ENCODE results near the gene CUBN. TPM values are rescaled to one million over a fixed set of nuclear protein-coding genes. Genes with fewer than 3 reads are reported as not detected.

The CUBN gene
- total and polyA plus RNA-seq, 9 of the 15 experiments (the other 6 are each of a cell fraction or from before 2014, with no cell fraction given): 0.04 to 0.33 (median 0.09) TPM

DNA sequence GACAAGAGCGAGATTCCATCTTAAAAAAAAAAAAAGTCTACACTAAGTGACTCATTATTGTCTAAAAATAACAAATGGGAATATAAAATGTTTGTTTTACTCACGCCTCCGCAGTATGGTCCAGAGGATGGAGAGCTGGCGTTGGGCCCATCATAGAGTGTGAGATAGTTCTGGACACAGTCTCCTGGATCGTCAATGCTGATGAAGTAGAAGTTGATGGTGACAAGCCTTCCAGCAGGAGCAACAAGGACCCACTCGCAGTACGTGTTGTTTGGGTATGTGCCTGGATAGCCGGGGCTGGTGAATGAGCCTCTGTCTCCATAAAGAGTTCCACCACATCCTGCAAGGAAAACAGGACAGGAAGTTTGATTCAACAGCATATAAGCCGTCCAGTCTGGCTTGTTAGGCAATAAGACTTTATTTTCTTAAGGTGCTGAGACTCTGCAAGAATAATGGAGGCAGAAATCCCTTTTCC is 300.9 kb downstream of the CUBN start:
- Histone ChIP-seq H3K36me3 (ENCODE audit: control insufficient read depth, insufficient read depth, low read length) (no peaks in the 10 kb centered on the region), H3K9me1 (ENCODE audit: control insufficient read depth, insufficient read depth, low read length) (no peaks in the 10 kb centered on the region), H4K20me1 (replicated peaks; ENCODE audit: control insufficient read depth, insufficient read depth, low read length) (no peaks in the 10 kb centered on the region), H3K9me3 (replicated peaks; ENCODE audit: control insufficient read depth, insufficient read depth, low read depth, low read length) (no peaks in the 10 kb centered on the region), H3K4me1 (replicated peaks in 1 of 2; ENCODE audit: control insufficient read depth in 2 of 2, insufficient read depth in 2 of 2, low read length in 2 of 2) (no peaks in the 10 kb centered on the region; a peak in 1 of 5 replicates), H2AFZ (ENCODE audit: low read depth, low read length) (peak overlapping the region; percentile 42; the same call in 1 of the 2 replicates), H3K27ac (ENCODE audit: extremely low read depth, low read depth, low read length) (no peak overlapping the region), H3K27me3 (ENCODE audit: control insufficient read depth in 2 of 2, insufficient read depth in 2 of 2, low read length in 2 of 2) (no peaks in the 10 kb centered on the region; a peak in 1 of 5 replicates), H3K4me2 (ENCODE audit: insufficient read depth, low read length) (no peak overlapping the region), H3K79me2 (ENCODE audit: control insufficient read depth, insufficient read depth, low read length) (no peaks in the 10 kb centered on the region), H3K9ac (ENCODE audit: insufficient read depth in 1 of 2, low read depth in 2 of 2, low read length in 2 of 2) (no peak overlapping the region), H3K4me3 (no peak overlapping the region)
- CTCF ChIA-PET (ENCODE audit: low intra/inter-chr PET ratio): interaction anchor here (0.6 to 2.9 kb wide), 3 partner anchors 430 to 777 kb away, joined by 3 to 16 read pairs (median 4); no protein-coding TSS in a partner anchor
- BruUV-seq (replicated peaks): no TSS peak
- POLR2A ChIA-PET: interaction anchor here (0.6 to 0.7 kb wide), 2 partner anchors 79 to 815 kb away, joined by 3 read pairs; partner anchors contain the start of gene STAM
- FAIRE-seq (no peak), DNase-seq (ENCODE audit: extremely low read depth in 1 of 4, low spot score in 3 of 4) (peak in 1 of 4 experiments; percentile 12), ATAC-seq (no peak; the same call in 2 of the 3 replicates)
- intact Hi-C loops (cut with micrococcal nuclease): loop anchor here (5.0 kb wide), 1 partner anchor 429 kb away; no protein-coding TSS in a partner anchor
- 52% methylated on average over 8 of the region's 9 CpGs for WGBS (ENCODE audit: insufficient coverage, low coverage, missing lambda C conversion rate)
- in situ Hi-C loops (cut with MboI): loop anchor here (25.0 kb wide), 4 partner anchors 659 to 1409 kb away; no protein-coding TSS in a partner anchor
- no peak for TF ChIP-seq CBFA2T3 (IDR thresholded peaks at IDR 0.05)
- 0 out of 2 replicates have a peak, but pooled peaks have one; percentile 22 for TF ChIP-seq FOSL1 (tag; conservative IDR thresholded peaks at IDR 0.05)
- TF ChIP-seq EGR1 (conservative IDR thresholded peaks at IDR 0.05): peak; percentile 36
- TF ChIP-seq, protein P1, sequence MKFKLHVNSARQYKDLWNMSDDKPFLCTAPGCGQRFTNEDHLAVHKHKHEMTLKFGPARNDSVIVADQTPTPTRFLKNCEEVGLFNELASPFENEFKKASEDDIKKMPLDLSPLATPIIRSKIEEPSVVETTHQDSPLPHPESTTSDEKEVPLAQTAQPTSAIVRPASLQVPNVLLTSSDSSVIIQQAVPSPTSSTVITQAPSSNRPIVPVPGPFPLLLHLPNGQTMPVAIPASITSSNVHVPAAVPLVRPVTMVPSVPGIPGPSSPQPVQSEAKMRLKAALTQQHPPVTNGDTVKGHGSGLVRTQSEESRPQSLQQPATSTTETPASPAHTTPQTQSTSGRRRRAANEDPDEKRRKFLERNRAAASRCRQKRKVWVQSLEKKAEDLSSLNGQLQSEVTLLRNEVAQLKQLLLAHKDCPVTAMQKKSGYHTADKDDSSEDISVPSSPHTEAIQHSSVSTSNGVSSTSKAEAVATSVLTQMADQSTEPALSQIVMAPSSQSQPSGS (CRISPR knock-in tag; IDR thresholded peaks at IDR 0.05): no peak
- TF ChIP-seq, protein P2, sequence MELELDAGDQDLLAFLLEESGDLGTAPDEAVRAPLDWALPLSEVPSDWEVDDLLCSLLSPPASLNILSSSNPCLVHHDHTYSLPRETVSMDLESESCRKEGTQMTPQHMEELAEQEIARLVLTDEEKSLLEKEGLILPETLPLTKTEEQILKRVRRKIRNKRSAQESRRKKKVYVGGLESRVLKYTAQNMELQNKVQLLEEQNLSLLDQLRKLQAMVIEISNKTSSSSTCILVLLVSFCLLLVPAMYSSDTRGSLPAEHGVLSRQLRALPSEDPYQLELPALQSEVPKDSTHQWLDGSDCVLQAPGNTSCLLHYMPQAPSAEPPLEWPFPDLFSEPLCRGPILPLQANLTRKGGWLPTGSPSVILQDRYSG (tag; conservative IDR thresholded peaks at IDR 0.05; ENCODE audit: low read depth): no peak
- no peak for TF ChIP-seq MTA1 (IDR thresholded peaks at IDR 0.05; ENCODE audit: borderline replicate concordance)
- TF ChIP-seq FOXJ2 (tag; IDR thresholded peaks at IDR 0.05): no peak
- no peak for TF ChIP-seq IFI16 (CRISPR knock-in tag; IDR thresholded peaks at IDR 0.05)
- TF ChIP-seq, protein P3, sequence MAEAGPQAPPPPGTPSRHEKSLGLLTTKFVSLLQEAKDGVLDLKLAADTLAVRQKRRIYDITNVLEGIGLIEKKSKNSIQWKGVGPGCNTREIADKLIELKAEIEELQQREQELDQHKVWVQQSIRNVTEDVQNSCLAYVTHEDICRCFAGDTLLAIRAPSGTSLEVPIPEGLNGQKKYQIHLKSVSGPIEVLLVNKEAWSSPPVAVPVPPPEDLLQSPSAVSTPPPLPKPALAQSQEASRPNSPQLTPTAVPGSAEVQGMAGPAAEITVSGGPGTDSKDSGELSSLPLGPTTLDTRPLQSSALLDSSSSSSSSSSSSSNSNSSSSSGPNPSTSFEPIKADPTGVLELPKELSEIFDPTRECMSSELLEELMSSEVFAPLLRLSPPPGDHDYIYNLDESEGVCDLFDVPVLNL (CRISPR knock-in tag; IDR thresholded peaks at IDR 0.05; ENCODE audit: low read depth): no peak
- no peak for TF ChIP-seq SAP30 (IDR thresholded peaks at IDR 0.05; ENCODE audit: borderline replicate concordance, insufficient read depth, low read depth, low read length, poor library complexity, severe bottlenecking)
- TF ChIP-seq GTF2F1 (IDR thresholded peaks at IDR 0.05; ENCODE audit: low read depth, low read length): no peak
- no peak for TF ChIP-seq CC2D1A (IDR thresholded peaks at IDR 0.05)

Measured in K562 (cell line).